ENCODE results near the gene DIAPH1. TPM values are rescaled to one million over a fixed set of nuclear protein-coding genes. Genes with fewer than 3 reads are reported as not detected.

The DIAPH1 gene
- total RNA-seq, 1 experiment from 2014 or later, result 117 TPM

DNA sequence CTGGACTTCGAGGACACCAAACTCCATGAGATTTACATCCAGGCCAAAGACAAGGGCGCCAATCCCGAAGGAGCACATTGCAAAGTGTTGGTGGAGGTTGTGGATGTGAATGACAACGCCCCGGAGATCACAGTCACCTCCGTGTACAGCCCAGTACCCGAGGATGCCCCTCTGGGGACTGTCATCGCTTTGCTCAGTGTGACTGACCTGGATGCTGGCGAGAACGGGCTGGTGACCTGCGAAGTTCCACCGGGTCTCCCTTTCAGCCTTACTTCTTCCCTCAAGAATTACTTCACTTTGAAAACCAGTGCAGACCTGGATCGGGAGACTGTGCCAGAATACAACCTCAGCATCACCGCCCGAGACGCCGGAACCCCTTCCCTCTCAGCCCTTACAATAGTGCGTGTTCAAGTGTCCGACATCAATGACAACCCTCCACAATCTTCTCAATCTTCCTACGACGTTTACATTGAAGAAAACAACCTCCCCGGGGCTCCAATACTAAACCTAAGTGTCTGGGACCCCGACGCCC lies 141.7 kb downstream of the DIAPH1 start:
- Histone ChIP-seq H3K9me3 (ENCODE audit: control insufficient read depth, low read depth, low read length) (peaks cover 5% of the 10 kb centered on the region), H2BK5ac (ENCODE audit: insufficient read length, low read length) (no peak overlapping the region), H2AFZ (ENCODE audit: low read length) (no peak overlapping the region), H2AK5ac (ENCODE audit: insufficient read length, low read length) (no peak overlapping the region), H3K56ac (ENCODE audit: insufficient read length, low read depth, low read length) (no peak overlapping the region), H2BK12ac (ENCODE audit: insufficient read length, low read depth, low read length) (no peak overlapping the region), H4K20me1 (ENCODE audit: control insufficient read depth, insufficient read depth, insufficient read length) (no peaks in the 10 kb centered on the region), H3T11ph (ENCODE audit: low read length) (no peak overlapping the region), H3K4ac (ENCODE audit: low read depth, low read length) (no peak overlapping the region), H2BK15ac (ENCODE audit: low read depth, low read length) (no peak overlapping the region), H3K27ac (ENCODE audit: insufficient read length, low read depth, low read length) (no peak overlapping the region), H3K23me2 (ENCODE audit: insufficient read length, low read depth, low read length, poor library complexity, severe bottlenecking) (peaks cover 17% of the 10 kb centered on the region), H3K23ac (ENCODE audit: insufficient read length, low read depth, low read length) (no peak overlapping the region), H3K27me3 (ENCODE audit: insufficient read depth, low read length) (peaks cover 15% of the 10 kb centered on the region), H3K18ac (ENCODE audit: insufficient read length, low read depth, low read length) (no peak overlapping the region), H2BK20ac (ENCODE audit: low read depth, low read length, poor library complexity, severe bottlenecking) (no peak overlapping the region), H4K5ac (ENCODE audit: insufficient read length, low read depth, low read length) (no peak overlapping the region), H3K79me2 (ENCODE audit: insufficient read depth, low read length) (no peaks in the 10 kb centered on the region), H3K9ac (ENCODE audit: extremely low read depth, insufficient read length, low read length) (no peak overlapping the region), H3K14ac (ENCODE audit: insufficient read depth, low read length) (no peak overlapping the region), H4K91ac (ENCODE audit: insufficient read length, low read depth, low read length) (no peak overlapping the region), H4K8ac (replicated peaks; ENCODE audit: insufficient read length, low read depth, low read length) (no peak overlapping the region), H3K4me2 (ENCODE audit: insufficient read depth, insufficient read length, low read length) (peak overlapping the region; percentile 95), H2BK120ac (ENCODE audit: low read depth, low read length, poor library complexity, severe bottlenecking) (no peak overlapping the region), H3K79me1 (ENCODE audit: insufficient read depth, low read depth, low read length, poor library complexity, severe bottlenecking) (no peaks in the 10 kb centered on the region), H3K4me1 (ENCODE audit: insufficient read depth, low read length) (0 out of 2 replicates have a peak, but pooled peaks cover 2% of the 10 kb centered on the region)
- Mint-ChIP-seq H3K36me3 (ENCODE audit: insufficient read depth in 1 of 3, low read depth in 3 of 3) (peaks cover 0 to 21% (median 8%) of the 10 kb centered on the region in 3 experiments; a peak in 4 of 7 replicates), H3K27me3 (ENCODE audit: low read depth) (peaks cover 33% of the 10 kb centered on the region), H3K27ac (no peak overlapping the region; a peak in 1 of 7 replicates), H3K9me3 (peaks cover 0 to 23% of the 10 kb centered on the region in 2 experiments; a peak in 4 of 5 replicates), H3K4me1 (peaks cover 23 to 30% of the 10 kb centered on the region in 2 experiments), H3K4me3 (peak overlapping the region; percentile 92 to 97)
- WGBS (ENCODE audit: extremely low coverage, insufficient read length, low lambda C conversion rate), result no CpG with 5 or more reads among the region's 24 CpGs
- DNase-seq, result no peak
- TF ChIP-seq, protein P1, sequence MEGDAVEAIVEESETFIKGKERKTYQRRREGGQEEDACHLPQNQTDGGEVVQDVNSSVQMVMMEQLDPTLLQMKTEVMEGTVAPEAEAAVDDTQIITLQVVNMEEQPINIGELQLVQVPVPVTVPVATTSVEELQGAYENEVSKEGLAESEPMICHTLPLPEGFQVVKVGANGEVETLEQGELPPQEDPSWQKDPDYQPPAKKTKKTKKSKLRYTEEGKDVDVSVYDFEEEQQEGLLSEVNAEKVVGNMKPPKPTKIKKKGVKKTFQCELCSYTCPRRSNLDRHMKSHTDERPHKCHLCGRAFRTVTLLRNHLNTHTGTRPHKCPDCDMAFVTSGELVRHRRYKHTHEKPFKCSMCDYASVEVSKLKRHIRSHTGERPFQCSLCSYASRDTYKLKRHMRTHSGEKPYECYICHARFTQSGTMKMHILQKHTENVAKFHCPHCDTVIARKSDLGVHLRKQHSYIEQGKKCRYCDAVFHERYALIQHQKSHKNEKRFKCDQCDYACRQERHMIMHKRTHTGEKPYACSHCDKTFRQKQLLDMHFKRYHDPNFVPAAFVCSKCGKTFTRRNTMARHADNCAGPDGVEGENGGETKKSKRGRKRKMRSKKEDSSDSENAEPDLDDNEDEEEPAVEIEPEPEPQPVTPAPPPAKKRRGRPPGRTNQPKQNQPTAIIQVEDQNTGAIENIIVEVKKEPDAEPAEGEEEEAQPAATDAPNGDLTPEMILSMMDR (conservative IDR thresholded peaks at IDR 0.05), result no peak

Data from H9 (cell line).